ENCODE data around the gene GPANK1. TPM values are rescaled to one million over a fixed set of nuclear protein-coding genes. Genes with fewer than 3 reads are reported as not detected.

The GPANK1 gene
- total and polyA plus RNA-seq, 2 experiments from 2014 or later = 27.5 to 36.2 TPM

DNA sequence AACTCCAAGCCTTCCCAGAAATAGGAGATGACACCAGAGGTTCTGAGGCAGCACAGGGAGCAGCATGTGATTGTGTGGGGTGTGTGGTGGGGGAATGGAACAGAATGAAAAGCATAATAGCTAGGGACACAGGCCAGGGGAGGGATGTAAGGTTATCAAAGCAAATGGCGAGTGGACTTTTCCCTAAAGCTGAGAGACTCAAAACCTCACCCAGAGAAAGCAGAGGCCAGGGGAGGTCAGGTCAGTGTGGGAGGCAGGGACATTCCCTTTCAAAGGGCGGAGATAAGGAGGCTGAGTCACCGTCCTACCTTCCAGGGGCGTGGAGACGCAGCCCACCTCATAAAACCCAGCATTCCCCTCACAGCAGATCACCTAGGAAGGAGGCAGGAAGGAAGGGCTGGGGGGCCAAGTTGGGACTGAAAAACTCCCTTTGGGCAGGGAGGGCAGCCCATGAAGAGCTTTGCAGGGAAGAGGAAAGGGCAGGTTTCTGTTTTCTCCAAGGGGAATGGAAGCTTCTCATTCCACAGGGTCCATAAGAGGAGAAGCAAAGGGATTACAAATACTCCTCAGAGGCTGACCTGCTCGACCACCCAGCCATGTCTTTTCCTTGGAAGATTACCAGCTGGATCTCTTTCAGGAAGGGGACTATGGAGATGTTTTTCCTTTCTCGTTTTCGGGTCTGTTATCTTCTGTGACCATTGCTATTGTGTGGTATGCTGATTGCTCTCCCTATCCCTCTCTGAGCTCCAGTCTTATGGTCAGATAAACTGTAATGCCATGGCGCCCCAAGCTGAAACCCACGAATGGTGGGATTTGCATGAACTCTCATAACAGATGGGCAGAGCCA lies 25.7 kb upstream of the GPANK1 start:
- TF ChIP-seq CTCF (IDR thresholded peaks at IDR 0.05; ENCODE audit: low read depth, low read length) = no peak
- peak in 1 of 2 donors; percentile 22 for DNase-seq (ENCODE audit: low read depth in 1 of 2, low spot score in 1 of 2)
- H3K36me3 ChIP-seq = peaks cover 54% of the 10 kb centered on the region

GRCh38 chr6:31689249-31690110 lies 24.7 kb upstream of the GPANK1 start:
- DNase-seq (ENCODE audit: low read depth in 1 of 2, low spot score in 1 of 2) = no peak
- H3K27me3 ChIP-seq = no peaks in the 10 kb centered on the region
- H3K4me1 ChIP-seq (ENCODE audit: low read depth) = no peaks in the 10 kb centered on the region
- peaks cover 47% of the 10 kb centered on the region for H3K36me3 ChIP-seq
- peak; percentile 39 for TF ChIP-seq CTCF (IDR thresholded peaks at IDR 0.05; ENCODE audit: low read depth, low read length)
- H3K27ac ChIP-seq = no peak overlapping the region
- H3K4me3 ChIP-seq = no peak overlapping the region
- no peaks in the 10 kb centered on the region for H3K9me3 ChIP-seq (ENCODE audit: low read depth)

More for the DNA sequence above, 25.7 kb upstream of the GPANK1 start:
- H3K4me3 ChIP-seq = no peak overlapping the region
- no peaks in the 10 kb centered on the region for H3K9me3 ChIP-seq (ENCODE audit: low read depth)
- H3K27ac ChIP-seq = no peak overlapping the region
- H3K27me3 ChIP-seq = no peaks in the 10 kb centered on the region
- no peaks in the 10 kb centered on the region for H3K4me1 ChIP-seq (ENCODE audit: low read depth)

DNA sequence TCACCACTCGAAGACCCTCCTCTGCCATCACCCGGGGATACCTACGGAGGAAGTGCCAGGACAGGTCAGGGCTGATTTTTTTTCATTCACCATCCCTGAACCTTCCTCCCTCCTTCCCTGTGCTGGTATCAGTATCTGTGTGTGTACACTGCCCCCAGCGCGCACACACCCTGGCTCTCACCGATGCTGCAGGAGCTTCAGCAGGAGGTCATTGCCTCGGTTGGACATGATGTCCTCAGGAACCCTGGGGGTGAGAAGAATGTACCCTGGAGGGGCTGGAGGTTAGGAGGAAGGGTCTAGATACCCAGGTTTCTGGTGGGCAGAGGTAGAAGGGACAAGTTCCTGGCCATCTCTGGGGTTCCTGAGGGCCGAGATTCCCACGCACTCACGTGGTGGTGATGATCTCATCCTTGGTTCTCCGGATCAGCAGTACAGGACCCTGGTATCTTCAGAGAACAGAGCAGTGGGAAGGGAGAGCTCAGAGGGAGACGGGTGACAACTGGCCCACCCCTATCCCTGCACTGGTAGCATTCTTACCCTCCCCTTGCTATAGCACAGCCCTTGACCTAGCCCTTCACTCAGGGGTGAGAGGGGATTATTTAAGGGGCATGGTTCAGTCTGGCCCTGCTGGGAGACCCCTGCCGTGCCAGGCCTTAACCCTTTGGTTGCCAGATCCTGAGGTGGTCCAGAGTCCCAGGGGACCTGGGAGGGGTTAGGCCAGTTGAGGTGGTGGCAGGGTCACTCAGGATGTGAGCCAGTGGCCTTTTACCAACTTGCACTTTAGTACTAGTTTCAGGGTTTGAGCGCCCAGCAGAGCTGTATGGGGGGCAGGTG lies 23.3 kb upstream of the GPANK1 start:
- no peak for TF ChIP-seq CTCF (IDR thresholded peaks at IDR 0.05; ENCODE audit: low read depth, low read length)

GRCh38 chr6:31687321-31687720 lies 22.5 kb upstream of the GPANK1 start:
- Histone ChIP-seq H3K4me1 (ENCODE audit: low read depth) (no peaks in the 10 kb centered on the region), H3K4me3 (no peak overlapping the region), H3K27me3 (peaks cover under 1% of the 10 kb centered on the region), H3K27ac (no peak overlapping the region), H3K36me3 (peaks cover 40% of the 10 kb centered on the region), H3K9me3 (ENCODE audit: low read depth) (no peaks in the 10 kb centered on the region)
- no peak for DNase-seq (ENCODE audit: low read depth in 1 of 2, low spot score in 1 of 2)
- TF ChIP-seq CTCF (IDR thresholded peaks at IDR 0.05; ENCODE audit: low read depth, low read length) = no peak

More for the DNA sequence above, 23.3 kb upstream of the GPANK1 start:
- no peaks in the 10 kb centered on the region for H3K4me1 ChIP-seq (ENCODE audit: low read depth)
- no peak overlapping the region for H3K4me3 ChIP-seq
- H3K27ac ChIP-seq = no peak overlapping the region
- no peak for DNase-seq (ENCODE audit: low read depth in 1 of 2, low spot score in 1 of 2)
- H3K9me3 ChIP-seq (ENCODE audit: low read depth) = no peaks in the 10 kb centered on the region
- peaks cover 46% of the 10 kb centered on the region for H3K36me3 ChIP-seq
- no peaks in the 10 kb centered on the region for H3K27me3 ChIP-seq

DNA sequence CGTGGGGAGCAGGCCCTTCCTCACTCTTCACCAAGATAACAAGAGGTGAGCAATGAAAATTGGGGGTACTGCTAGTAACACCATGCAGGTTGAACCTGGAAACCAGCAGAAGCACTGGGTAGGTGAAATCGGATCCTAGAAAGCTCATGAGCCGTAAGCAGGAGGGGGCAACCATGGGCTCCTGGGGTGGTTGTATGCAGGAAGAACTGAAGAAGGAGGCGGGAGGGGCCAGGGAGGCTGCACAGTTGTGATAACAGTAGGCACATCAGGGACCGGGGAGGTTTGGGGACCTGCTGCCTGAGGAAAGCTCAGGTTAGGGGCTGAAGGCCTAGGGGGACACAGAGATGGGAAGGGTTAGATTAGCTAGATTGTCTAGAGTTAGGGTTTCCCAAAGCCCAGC lies 21.7 kb upstream of the GPANK1 start:
- Histone ChIP-seq H3K27ac (no peak overlapping the region), H3K27me3 (peaks cover 9% of the 10 kb centered on the region), H3K36me3 (peaks cover 32% of the 10 kb centered on the region), H3K9me3 (ENCODE audit: low read depth) (no peaks in the 10 kb centered on the region), H3K4me3 (no peak overlapping the region), H3K4me1 (ENCODE audit: low read depth) (peaks cover under 1% of the 10 kb centered on the region)
- TF ChIP-seq CTCF (IDR thresholded peaks at IDR 0.05; ENCODE audit: low read depth, low read length) = no peak
- no peak for DNase-seq (ENCODE audit: low read depth in 1 of 2, low spot score in 1 of 2)
